ENCODE data around the gene STAB2.

Gene STAB2

GRCh38 chr12:103780992-103781391 lies 193.9 kb downstream of the STAB2 start:
- TF ChIP-seq CTCF (IDR thresholded peaks at IDR 0.05) (no peak), ZFX (IDR thresholded peaks at IDR 0.05; ENCODE audit: borderline replicate concordance) (no peak)

GRCh38 chr12:103782399-103782798 lies 195.3 kb downstream of the STAB2 start:
- H3K27ac ChIP-seq = no peak overlapping the region
- TF ChIP-seq ZFX (IDR thresholded peaks at IDR 0.05; ENCODE audit: borderline replicate concordance) = no peak
- no peak for TF ChIP-seq CTCF (IDR thresholded peaks at IDR 0.05)

More at GRCh38 chr12:103780992-103781391, 193.9 kb downstream of the STAB2 start:
- no peak overlapping the region for H3K27ac ChIP-seq

GRCh38 chr12:103783744-103784664 lies 196.9 kb downstream of the STAB2 start:
- TF ChIP-seq ZFX (IDR thresholded peaks at IDR 0.05; ENCODE audit: borderline replicate concordance) (no peak), CTCF (IDR thresholded peaks at IDR 0.05) (peak; percentile 13; the same call in 1 of the 2 replicates)
- H3K27ac ChIP-seq = no peak overlapping the region

GRCh38 chr12:103785243-103786031 lies 198.4 kb downstream of the STAB2 start:
- no peak overlapping the region for H3K27ac ChIP-seq
- TF ChIP-seq CTCF (IDR thresholded peaks at IDR 0.05) (no peak), ZFX (IDR thresholded peaks at IDR 0.05; ENCODE audit: borderline replicate concordance) (no peak)

- TF ChIP-seq CTCF (IDR thresholded peaks at IDR 0.05) = no peak
- TF ChIP-seq ZFX (IDR thresholded peaks at IDR 0.05; ENCODE audit: borderline replicate concordance) = no peak
- no peak overlapping the region for H3K27ac ChIP-seq
Measured at GRCh38 chr12:103786201-103786600, 199.1 kb downstream of the STAB2 start.

GRCh38 chr12:103791350-103791920 lies 204.4 kb downstream of the STAB2 start:
- no peak overlapping the region for H3K27ac ChIP-seq
- TF ChIP-seq CTCF (IDR thresholded peaks at IDR 0.05) (no peak), ZFX (IDR thresholded peaks at IDR 0.05; ENCODE audit: borderline replicate concordance) (no peak)
